ENCODE measurements around the gene CH25H. TPM values are rescaled to one million over a fixed set of nuclear protein-coding genes. Genes with fewer than 3 reads are reported as not detected.
A peak's percentile ranks its signal among the peaks of the same experiment; 100 is the strongest.
"Not testable (repeated sequence)": the region's sequence is repeated elsewhere in the genome, so short reads cannot be mapped to it uniquely, and the experiment has no call there.

The CH25H gene
- total RNA-seq, result 1.7 TPM

GRCh38 chr10:89207181-89207800 lies at the start of gene CH25H:
Gene CH25H (minus strand): TSS chr10:89207317. CDS start chr10:89207292, 25 bp downstream.
- H3K36me3 ChIP-seq, result no peaks in the 10 kb centered on the region
- peaks cover 4% of the 10 kb centered on the region for H3K27me3 ChIP-seq
- peaks cover 4 to 14% of the 10 kb centered on the region in 2 donors for H3K4me1 ChIP-seq
- H3K4me3 ChIP-seq, result peak within 1 kb of the TSS; percentile 61 to 70
- DNase-seq (ENCODE audit: low spot score in 2 of 2), result peak in 1 of 2 donors; percentile 89
- peak within 1 kb of the TSS; percentile 28 to 44 for H3K27ac ChIP-seq
- no peak for TF ChIP-seq CTCF (IDR thresholded peaks at IDR 0.05)
- intact Hi-C loops (cut with DNase I), result no loop called here
- H3K9me3 ChIP-seq, result no peaks in the 10 kb centered on the region

GRCh38 chr10:89256340-89256739 lies 49.2 kb upstream of the CH25H start:
- no peaks in the 10 kb centered on the region for H3K27me3 ChIP-seq
- peaks cover 0 to 9% of the 10 kb centered on the region in 2 donors for H3K4me1 ChIP-seq
- DNase-seq (ENCODE audit: low spot score in 2 of 2), result no peak
- intact Hi-C loops (cut with DNase I), result loop anchor here (10.0 kb wide), 1 partner anchor 388 kb away; the partner anchor contains the start of gene PANK1
- no peak overlapping the region for H3K27ac ChIP-seq
- H3K9me3 ChIP-seq, result no peaks in the 10 kb centered on the region
- no peak for TF ChIP-seq CTCF (IDR thresholded peaks at IDR 0.05)
- no peaks in the 10 kb centered on the region for H3K36me3 ChIP-seq
- H3K4me3 ChIP-seq, result no peak overlapping the region

- DNase-seq (ENCODE audit: low spot score in 2 of 2), result no peak
- Histone ChIP-seq H3K4me3 (no peak overlapping the region), H3K36me3 (no peaks in the 10 kb centered on the region), H3K4me1 (peaks cover 0 to 6% of the 10 kb centered on the region in 2 donors), H3K27ac (no peak overlapping the region), H3K27me3 (no peaks in the 10 kb centered on the region), H3K9me3 (no peaks in the 10 kb centered on the region)
- TF ChIP-seq CTCF (IDR thresholded peaks at IDR 0.05), result no peak
- intact Hi-C loops (cut with DNase I), result loop anchor here (10.0 kb wide), 1 partner anchor 389 kb away; the partner anchor contains the start of gene PANK1
These were observed 48.7 kb upstream of the CH25H start for GRCh38 chr10:89255793-89256192.

- H3K4me1 ChIP-seq; H3K27me3 ChIP-seq; H3K9me3 ChIP-seq; DNase-seq (ENCODE audit: low spot score in 2 of 2); H3K27ac ChIP-seq; H3K4me3 ChIP-seq; H3K36me3 ChIP-seq: not testable (repeated sequence)
- intact Hi-C loops (cut with DNase I), result loop anchor here (10.0 kb wide), 1 partner anchor 390 kb away; the partner anchor contains the start of gene PANK1
These were observed 48.0 kb upstream of the CH25H start for GRCh38 chr10:89255091-89255579.

- no peak for DNase-seq (ENCODE audit: low spot score in 2 of 2)
- H3K4me3 ChIP-seq, result peak overlapping the region in 1 of 2 donors; percentile 87
- peaks cover 0 to 4% of the 10 kb centered on the region in 2 donors for H3K4me1 ChIP-seq
- intact Hi-C loops (cut with DNase I), result loop anchor here (10.0 kb wide), 1 partner anchor 393 kb away; the partner anchor contains the start of gene PANK1
- no peaks in the 10 kb centered on the region for H3K9me3 ChIP-seq
- no peaks in the 10 kb centered on the region for H3K27me3 ChIP-seq
- H3K27ac ChIP-seq, result no peak overlapping the region
- no peaks in the 10 kb centered on the region for H3K36me3 ChIP-seq
- no peak for TF ChIP-seq CTCF (IDR thresholded peaks at IDR 0.05)
These were observed 45.1 kb upstream of the CH25H start for GRCh38 chr10:89252225-89252585.

- H3K27me3 ChIP-seq, result no peaks in the 10 kb centered on the region
- intact Hi-C loops (cut with DNase I), result loop anchor here (10.0 kb wide), 1 partner anchor 393 kb away; the partner anchor contains the start of gene PANK1
- no peaks in the 10 kb centered on the region for H3K36me3 ChIP-seq
- peak within 1 kb of the TSS; percentile 72 to 84 for H3K27ac ChIP-seq
- DNase-seq (ENCODE audit: low spot score in 2 of 2), result peak; percentile 91 to 98
- H3K4me1 ChIP-seq, result peaks cover 0 to 4% of the 10 kb centered on the region in 2 donors
- TF ChIP-seq CTCF (IDR thresholded peaks at IDR 0.05), result no peak
- peak within 1 kb of the TSS; percentile 85 to 87 for H3K4me3 ChIP-seq
- H3K9me3 ChIP-seq, result no peaks in the 10 kb centered on the region
These were observed 44.5 kb upstream of the CH25H start, which contains the start of gene LIPA for GRCh38 chr10:89251409-89252224. Gene LIPA (minus strand): TSS chr10:89251775. CDS start chr10:89247648, 4,127 bp downstream.

Data from ascending aorta (tissue), 2 donors.